ENCODE measurements around the gene GPSM3.

- TF ChIP-seq CTCF (IDR thresholded peaks at IDR 0.05), result no peak
- TF ChIP-seq EZH2 (IDR thresholded peaks at IDR 0.05; ENCODE audit: borderline replicate concordance, insufficient read depth, low read depth, low read length, poor library complexity, severe bottlenecking), result no peak
Measured at GRCh38 chr6:32212076-32212760, 19.8 kb upstream of the GPSM3 start.

All from B cell (primary cell).